HG02763 (cell line): Measurements from ENCODE around the gene BIN2.
"Not testable (repeated sequence)": the region's sequence is repeated elsewhere in the genome, so short reads cannot be mapped to it uniquely, and the experiment has no call there.

Experiments used
- ATAC-seq: cut with Tn5 transposase; IDR thresholded peaks from one replicate; pipeline ENCODE4 v1.9.1; 2021; ENCODE audit warnings: mild to moderate bottlenecking, moderate library complexity; ENCODE audit not compliant: unreplicated experiment

Gene BIN2

GRCh38 chr12:51263341-51263740 lies 60.6 kb downstream of the BIN2 start:
- no peak for ATAC-seq

- ATAC-seq: no peak
These were observed 61.2 kb downstream of the BIN2 start for GRCh38 chr12:51262758-51263177.

GRCh38 chr12:51259600-51259999 lies 64.4 kb downstream of the BIN2 start:
- not testable (repeated sequence) for ATAC-seq

GRCh38 chr12:51254536-51254935 lies 69.4 kb downstream of the BIN2 start:
- ATAC-seq: no peak

- no peak for ATAC-seq
These were observed 70.7 kb downstream of the BIN2 start for GRCh38 chr12:51253276-51253675.

- no peak for ATAC-seq
These were observed 76.3 kb downstream of the BIN2 start for GRCh38 chr12:51247523-51248206.

GRCh38 chr12:51246254-51246853 lies 77.6 kb downstream of the BIN2 start:
- no peak for ATAC-seq

- ATAC-seq: no peak
These were observed 78.3 kb downstream of the BIN2 start for GRCh38 chr12:51245476-51246253.

GRCh38 chr12:51244269-51244668 lies 79.7 kb downstream of the BIN2 start:
- no peak for ATAC-seq

GRCh38 chr12:51242876-51243275 lies 81.1 kb downstream of the BIN2 start:
- ATAC-seq: no peak

GRCh38 chr12:51242120-51242519 lies 81.9 kb downstream of the BIN2 start:
- no peak for ATAC-seq

- no peak for ATAC-seq
These were observed 83.0 kb downstream of the BIN2 start for GRCh38 chr12:51240971-51241370.

GRCh38 chr12:51238510-51239334 lies 85.3 kb downstream of the BIN2 start, which contains the start of gene DAZAP2:
Gene DAZAP2, plus strand, starts transcription at chr12:51238826. Its CDS starts 82 bp downstream, at chr12:51238908.
- ATAC-seq: peak; percentile 89

- peak; percentile 11 for ATAC-seq
These were observed 85.9 kb downstream of the BIN2 start for GRCh38 chr12:51238037-51238509.

GRCh38 chr12:51234530-51234929 lies 89.4 kb downstream of the BIN2 start:
- no peak for ATAC-seq

GRCh38 chr12:51232642-51233041 lies 91.3 kb downstream of the BIN2 start:
- no peak for ATAC-seq
